BE2C (cell line): Measurements from ENCODE around the gene KCNIP4.

Experiments
- DNase-seq: peaks from one replicate; pipeline ENCODE4 v3.0.0-alpha.2; 2020
- H3K27me3 ChIP-seq: fragments of 250-450 bp; sonication (Bioruptor Pico); 2 replicates; pipeline ENCODE4 v1.5.1; 2020; ENCODE audit warnings: mild to moderate bottlenecking
- H3K36me3 ChIP-seq: fragments of 250-450 bp; sonication (Bioruptor Pico); 2 replicates; pipeline ENCODE4 v1.5.1; 2020; ENCODE audit warnings: mild to moderate bottlenecking
- H3K4me1 ChIP-seq: fragments of 250-450 bp; sonication (Bioruptor Pico); 2 replicates; pipeline ENCODE4 v1.5.1; 2020
- H3K4me3 ChIP-seq: 2 replicates; pipeline ENCODE4 v1.5.1; 2011; ENCODE audit warnings: low read depth, low read length
- H3K9me3 ChIP-seq: fragments of 250-450 bp; sonication (Bioruptor Pico); 2 replicates; pipeline ENCODE4 v1.5.1; 2020
- CTCF ChIP-seq: IDR thresholded peaks from 2 replicates; pipeline ENCODE4 v1.5.1; 2012; ENCODE audit warnings: mild to moderate bottlenecking, low read depth, low read length

Gene KCNIP4

DNA sequence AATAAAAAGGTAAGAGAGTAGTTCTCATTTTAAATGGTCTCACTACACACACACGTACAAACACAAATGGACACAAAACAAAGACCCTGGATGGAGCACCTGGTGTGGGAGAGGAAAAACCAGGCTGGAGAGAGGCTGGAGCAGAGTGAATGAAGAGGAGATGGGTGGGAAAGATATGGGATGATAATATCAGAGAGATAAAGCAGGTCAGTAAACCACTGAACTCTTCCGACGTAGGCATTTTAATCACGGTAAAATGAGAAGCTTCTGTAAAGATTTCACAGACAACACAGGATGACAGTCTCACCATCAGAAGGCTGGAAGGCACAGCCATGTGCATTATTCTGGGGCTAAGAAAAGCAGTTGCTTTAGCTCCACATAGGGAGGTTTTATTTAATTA lies 532.8 kb downstream of the KCNIP4 start:
- no peak for DNase-seq
- no peaks in the 10 kb centered on the region for H3K9me3 ChIP-seq

GRCh38 chr4:21413807-21414370 lies 534.7 kb downstream of the KCNIP4 start:
- Histone ChIP-seq H3K9me3 (no peaks in the 10 kb centered on the region), H3K4me1 (0 out of 2 replicates have a peak, but pooled peaks cover 7% of the 10 kb centered on the region), H3K4me3 (no peak overlapping the region), H3K27me3 (no peaks in the 10 kb centered on the region), H3K36me3 (no peaks in the 10 kb centered on the region)
- no peak for DNase-seq
- no peak for TF ChIP-seq CTCF

More for the DNA sequence above, 532.8 kb downstream of the KCNIP4 start:
- Histone ChIP-seq H3K27me3 (no peaks in the 10 kb centered on the region), H3K36me3 (no peaks in the 10 kb centered on the region), H3K4me3 (no peak overlapping the region), H3K4me1 (peaks cover 9% of the 10 kb centered on the region; the same call in 1 of the 2 replicates)
- no peak for TF ChIP-seq CTCF

DNA sequence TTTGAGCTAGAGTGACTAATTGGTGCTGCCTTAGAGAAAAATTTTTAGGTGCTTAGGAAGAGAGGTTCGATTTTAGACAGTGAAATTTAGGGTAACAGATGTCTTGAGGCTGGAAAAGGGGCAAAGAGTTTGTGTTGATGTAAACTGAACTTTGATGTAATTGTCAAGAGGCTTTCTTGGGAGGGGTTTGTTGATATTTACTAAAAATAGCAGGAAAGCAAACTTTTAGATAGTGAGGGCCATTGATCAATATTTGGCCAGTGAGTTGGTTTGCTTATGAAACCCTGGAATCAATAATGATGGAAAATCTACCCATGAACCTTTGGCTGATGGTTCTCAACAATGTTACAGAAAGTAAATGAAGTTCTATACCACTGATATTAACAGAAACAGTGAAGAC lies 537.5 kb downstream of the KCNIP4 start:
- TF ChIP-seq CTCF, result no peak
- Histone ChIP-seq H3K4me3 (no peak overlapping the region), H3K36me3 (no peaks in the 10 kb centered on the region), H3K4me1 (0 out of 2 replicates have a peak, but pooled peaks cover 4% of the 10 kb centered on the region), H3K9me3 (no peaks in the 10 kb centered on the region), H3K27me3 (no peaks in the 10 kb centered on the region)
- DNase-seq, result no peak

GRCh38 chr4:21410372-21410771 lies 538.2 kb downstream of the KCNIP4 start:
- no peak for DNase-seq
- no peak overlapping the region for H3K4me3 ChIP-seq
- H3K27me3 ChIP-seq, result no peaks in the 10 kb centered on the region
- no peaks in the 10 kb centered on the region for H3K36me3 ChIP-seq
- H3K9me3 ChIP-seq, result no peaks in the 10 kb centered on the region
- H3K4me1 ChIP-seq, result no peaks in the 10 kb centered on the region
- TF ChIP-seq CTCF, result no peak

GRCh38 chr4:21387683-21388082 lies 560.9 kb downstream of the KCNIP4 start:
- H3K4me3 ChIP-seq, result no peak overlapping the region
- H3K4me1 ChIP-seq, result no peaks in the 10 kb centered on the region
- no peaks in the 10 kb centered on the region for H3K36me3 ChIP-seq
- no peaks in the 10 kb centered on the region for H3K9me3 ChIP-seq
- no peak for TF ChIP-seq CTCF
- DNase-seq, result no peak
- H3K27me3 ChIP-seq, result no peaks in the 10 kb centered on the region

DNA sequence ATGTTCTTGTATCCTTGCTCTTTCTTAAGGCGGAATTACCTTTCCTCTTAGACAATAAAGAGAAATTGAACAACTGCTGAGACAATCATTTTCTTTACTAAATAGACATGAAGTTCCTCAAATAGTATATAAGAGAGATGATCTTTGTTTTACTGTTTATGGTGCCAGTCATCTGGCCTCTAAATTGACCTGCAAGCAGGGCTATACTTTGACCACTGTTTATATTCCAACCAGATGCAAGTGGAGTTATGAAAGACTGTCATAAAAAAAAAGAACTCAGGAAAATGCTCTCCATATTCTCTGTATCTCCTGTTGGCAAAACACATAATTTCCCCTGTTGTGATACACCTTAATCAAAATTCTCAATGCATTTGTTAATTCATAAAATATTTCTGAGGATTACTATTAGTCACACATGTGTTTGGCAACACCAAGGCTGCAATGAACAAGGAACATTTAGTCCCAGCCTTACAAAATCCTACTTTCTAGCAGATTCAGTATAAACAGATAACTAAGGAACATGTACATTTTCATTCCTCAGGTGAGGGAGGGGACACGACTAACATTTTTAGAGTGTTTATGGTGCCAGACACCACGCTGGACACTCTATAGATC lies 562.3 kb downstream of the KCNIP4 start:
- H3K9me3 ChIP-seq, result no peaks in the 10 kb centered on the region
- H3K4me3 ChIP-seq, result no peak overlapping the region
- no peaks in the 10 kb centered on the region for H3K27me3 ChIP-seq
- no peak for DNase-seq
- no peaks in the 10 kb centered on the region for H3K4me1 ChIP-seq
- no peak for TF ChIP-seq CTCF
- no peaks in the 10 kb centered on the region for H3K36me3 ChIP-seq
